ENCODE measurements around the gene WWOX. TPM values are rescaled to one million over a fixed set of nuclear protein-coding genes. Genes with fewer than 3 reads are reported as not detected.

WWOX gene
- total RNA-seq, 4 donors from 2014 or later = 21.4 to 55.6 (median 33.2) TPM

GRCh38 chr16:78570399-78571141 is 471.1 kb downstream of the WWOX start:
- ATAC-seq (ENCODE audit: low FRiP score) = no peak
- no peak for TF ChIP-seq CTCF (IDR thresholded peaks at IDR 0.05)
- no peak for DNase-seq (ENCODE audit: low spot score)

- DNase-seq (ENCODE audit: low spot score) = no peak
- no peak for ATAC-seq (ENCODE audit: low FRiP score)
- TF ChIP-seq CTCF (IDR thresholded peaks at IDR 0.05) = no peak
Observed at GRCh38 chr16:78571434-78571833, 472.0 kb downstream of the WWOX start.

GRCh38 chr16:78571898-78572358 is 472.5 kb downstream of the WWOX start:
- ATAC-seq (ENCODE audit: low FRiP score) (peak; percentile 82), DNase-seq (ENCODE audit: low spot score) (no peak)
- no peak for TF ChIP-seq CTCF (IDR thresholded peaks at IDR 0.05)

- DNase-seq (ENCODE audit: low spot score) (no peak), ATAC-seq (ENCODE audit: low FRiP score) (no peak)
- no peak for TF ChIP-seq CTCF (IDR thresholded peaks at IDR 0.05)
Observed at GRCh38 chr16:78574571-78574970, 475.1 kb downstream of the WWOX start.

GRCh38 chr16:78576941-78577340 is 477.5 kb downstream of the WWOX start:
- no peak for ATAC-seq (ENCODE audit: low FRiP score)
- TF ChIP-seq CTCF (IDR thresholded peaks at IDR 0.05) = no peak
- DNase-seq (ENCODE audit: low spot score) = no peak

- no peak for ATAC-seq (ENCODE audit: low FRiP score)
- DNase-seq (ENCODE audit: low spot score) = no peak
- no peak for TF ChIP-seq CTCF (IDR thresholded peaks at IDR 0.05)
Observed at GRCh38 chr16:78577630-78578029, 478.2 kb downstream of the WWOX start.

- no peak for DNase-seq (ENCODE audit: low spot score)
- ATAC-seq (ENCODE audit: low FRiP score) = no peak
- TF ChIP-seq CTCF (IDR thresholded peaks at IDR 0.05) = no peak
Observed at GRCh38 chr16:78579020-78579419, 479.6 kb downstream of the WWOX start.
